PFSK-1 (cell line): ENCODE results near the gene THBD.

ENCODE experiments used
- FOXP2 ChIP-seq: optimal IDR thresholded peaks from 2 replicates; pipeline ENCODE3; 2011; ENCODE audit warnings: borderline replicate concordance, control low read depth, inconsistent platforms; ENCODE audit not compliant: insufficient read depth; ENCODE audit errors: extremely low read length, extremely low read depth
- POLR2AphosphoS5 ChIP-seq: IDR thresholded peaks from 2 replicates; pipeline ENCODE4 v1.6.1; 2012; ENCODE audit warnings: low read depth, mild to moderate bottlenecking, control low read depth, low read length, moderate library complexity
- SIN3A ChIP-seq: IDR thresholded peaks from 2 replicates; pipeline ENCODE4 v1.6.1; 2012; ENCODE audit warnings: mild to moderate bottlenecking, low read length, moderate library complexity, borderline replicate concordance; ENCODE audit not compliant: insufficient read depth
- TAF1 ChIP-seq: IDR thresholded peaks from 2 replicates; pipeline ENCODE4 v1.6.1; 2012; ENCODE audit warnings: low read length, control low read depth, borderline replicate concordance; ENCODE audit not compliant: insufficient read depth
- TF ChIP-seq, protein P1 (sequence below), 2 experiments: IDR thresholded peaks; 2 replicates each; pipeline versions ENCODE4 v1.6.1 to v1.8.0; 2011 to 2012; ENCODE audit warnings: low read depth in 2 of 2, low read length in 2 of 2, control low read depth in 1 of 2, inconsistent platforms in 1 of 2, mild to moderate bottlenecking in 1 of 2, moderate library complexity in 1 of 2; ENCODE audit not compliant: insufficient read depth in 1 of 2

Gene THBD

DNA sequence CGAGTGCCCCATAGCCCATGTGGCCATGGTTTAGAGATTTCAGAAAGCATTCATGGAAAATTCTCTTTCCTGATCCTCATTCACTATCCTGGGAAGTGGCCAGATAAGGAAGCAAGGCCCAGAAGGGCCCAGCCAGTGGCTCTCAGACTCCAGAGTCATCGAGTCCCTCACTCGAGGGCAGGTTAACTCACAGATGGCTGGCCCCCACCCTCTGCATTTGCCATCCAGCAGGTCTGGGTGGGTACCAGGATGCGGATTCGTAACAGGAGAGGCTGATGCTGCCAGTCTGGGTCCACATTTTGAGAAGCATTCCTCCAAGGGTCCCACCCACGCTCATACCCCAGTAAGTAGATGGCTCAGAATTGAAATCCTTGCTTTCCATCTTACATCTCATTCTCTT is 18.1 kb downstream of the THBD start:
- TF ChIP-seq SIN3A (no peak), POLR2AphosphoS5 (no peak), FOXP2 (no peak), TAF1 (no peak)
- TF ChIP-seq, protein P1, sequence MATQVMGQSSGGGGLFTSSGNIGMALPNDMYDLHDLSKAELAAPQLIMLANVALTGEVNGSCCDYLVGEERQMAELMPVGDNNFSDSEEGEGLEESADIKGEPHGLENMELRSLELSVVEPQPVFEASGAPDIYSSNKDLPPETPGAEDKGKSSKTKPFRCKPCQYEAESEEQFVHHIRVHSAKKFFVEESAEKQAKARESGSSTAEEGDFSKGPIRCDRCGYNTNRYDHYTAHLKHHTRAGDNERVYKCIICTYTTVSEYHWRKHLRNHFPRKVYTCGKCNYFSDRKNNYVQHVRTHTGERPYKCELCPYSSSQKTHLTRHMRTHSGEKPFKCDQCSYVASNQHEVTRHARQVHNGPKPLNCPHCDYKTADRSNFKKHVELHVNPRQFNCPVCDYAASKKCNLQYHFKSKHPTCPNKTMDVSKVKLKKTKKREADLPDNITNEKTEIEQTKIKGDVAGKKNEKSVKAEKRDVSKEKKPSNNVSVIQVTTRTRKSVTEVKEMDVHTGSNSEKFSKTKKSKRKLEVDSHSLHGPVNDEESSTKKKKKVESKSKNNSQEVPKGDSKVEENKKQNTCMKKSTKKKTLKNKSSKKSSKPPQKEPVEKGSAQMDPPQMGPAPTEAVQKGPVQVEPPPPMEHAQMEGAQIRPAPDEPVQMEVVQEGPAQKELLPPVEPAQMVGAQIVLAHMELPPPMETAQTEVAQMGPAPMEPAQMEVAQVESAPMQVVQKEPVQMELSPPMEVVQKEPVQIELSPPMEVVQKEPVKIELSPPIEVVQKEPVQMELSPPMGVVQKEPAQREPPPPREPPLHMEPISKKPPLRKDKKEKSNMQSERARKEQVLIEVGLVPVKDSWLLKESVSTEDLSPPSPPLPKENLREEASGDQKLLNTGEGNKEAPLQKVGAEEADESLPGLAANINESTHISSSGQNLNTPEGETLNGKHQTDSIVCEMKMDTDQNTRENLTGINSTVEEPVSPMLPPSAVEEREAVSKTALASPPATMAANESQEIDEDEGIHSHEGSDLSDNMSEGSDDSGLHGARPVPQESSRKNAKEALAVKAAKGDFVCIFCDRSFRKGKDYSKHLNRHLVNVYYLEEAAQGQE (IDR thresholded peaks at IDR 0.05; ENCODE audit: insufficient read depth in 1 of 2, low read depth in 2 of 2, low read length in 2 of 2), result no peak

DNA sequence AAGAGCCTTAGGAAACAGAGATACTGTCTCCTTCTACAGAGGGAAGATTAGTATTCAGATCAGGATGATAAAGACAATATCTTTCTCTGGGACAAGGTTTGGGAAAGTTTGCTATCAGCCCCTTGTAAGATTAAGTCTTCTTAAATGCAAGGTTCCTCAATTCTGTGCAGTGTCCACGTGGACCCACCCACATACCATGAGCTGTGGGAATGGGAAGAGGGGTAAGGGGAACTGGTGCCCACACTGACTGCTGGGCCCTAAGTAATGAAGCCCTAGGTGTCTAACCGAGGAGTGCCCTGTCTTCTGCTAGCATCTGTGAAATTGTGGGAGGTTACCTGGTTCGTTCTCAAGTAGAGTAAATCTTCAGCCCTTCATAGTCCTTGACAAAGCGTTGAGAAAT is 20.1 kb downstream of the THBD start:
- TF ChIP-seq POLR2AphosphoS5 (no peak), FOXP2 (no peak), SIN3A (no peak), TAF1 (no peak)
- TF ChIP-seq, protein P1 (IDR thresholded peaks at IDR 0.05; ENCODE audit: insufficient read depth in 1 of 2, low read depth in 2 of 2, low read length in 2 of 2), result no peak

DNA sequence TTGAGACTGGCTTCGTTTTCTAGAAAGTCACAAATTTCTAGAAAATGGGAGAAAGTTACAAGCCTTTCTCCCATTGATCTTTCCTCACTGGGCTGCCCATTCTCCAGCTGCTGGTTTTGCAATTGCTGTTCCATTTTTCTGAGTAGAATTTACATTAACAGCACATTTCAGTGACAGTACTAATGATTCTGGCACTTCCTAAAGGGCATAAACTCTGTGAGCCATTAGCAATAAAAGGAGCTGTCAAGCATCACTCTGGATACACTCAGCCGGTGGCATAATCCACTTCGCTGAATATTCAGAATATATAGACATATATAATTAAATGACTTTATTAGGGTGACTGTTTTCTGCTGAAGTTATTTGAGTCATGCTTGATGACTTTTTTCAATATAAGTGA is 21.1 kb downstream of the THBD start:
- TF ChIP-seq SIN3A, result no peak
- no peak for TF ChIP-seq POLR2AphosphoS5
- TF ChIP-seq, protein P1 (IDR thresholded peaks at IDR 0.05; ENCODE audit: insufficient read depth in 1 of 2, low read depth in 2 of 2, low read length in 2 of 2), result no peak
- no peak for TF ChIP-seq TAF1
- TF ChIP-seq FOXP2, result no peak

DNA sequence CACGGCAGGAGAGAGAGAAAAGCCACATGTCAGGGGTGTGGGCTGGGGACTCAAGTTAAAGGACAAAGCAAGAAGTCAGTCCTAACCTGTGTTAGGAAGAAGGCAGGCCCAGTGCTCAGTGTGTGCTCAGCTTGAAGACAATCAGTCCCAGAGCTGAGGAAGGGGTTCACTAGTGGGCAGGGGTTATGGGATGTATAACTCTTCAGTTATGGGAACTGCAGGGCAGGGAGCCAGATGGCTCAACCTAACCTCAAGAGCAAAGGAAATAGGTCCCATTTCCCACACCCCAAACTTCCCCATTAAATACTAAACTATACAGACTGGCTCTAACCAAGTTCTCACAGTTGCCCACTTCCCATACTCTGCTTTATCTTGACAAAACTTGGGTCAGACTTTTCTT is 21.8 kb downstream of the THBD start:
- TF ChIP-seq, protein P1 (IDR thresholded peaks at IDR 0.05; ENCODE audit: insufficient read depth in 1 of 2, low read depth in 2 of 2, low read length in 2 of 2), result no peak
- TF ChIP-seq FOXP2 (no peak), SIN3A (no peak), POLR2AphosphoS5 (no peak), TAF1 (no peak)

DNA sequence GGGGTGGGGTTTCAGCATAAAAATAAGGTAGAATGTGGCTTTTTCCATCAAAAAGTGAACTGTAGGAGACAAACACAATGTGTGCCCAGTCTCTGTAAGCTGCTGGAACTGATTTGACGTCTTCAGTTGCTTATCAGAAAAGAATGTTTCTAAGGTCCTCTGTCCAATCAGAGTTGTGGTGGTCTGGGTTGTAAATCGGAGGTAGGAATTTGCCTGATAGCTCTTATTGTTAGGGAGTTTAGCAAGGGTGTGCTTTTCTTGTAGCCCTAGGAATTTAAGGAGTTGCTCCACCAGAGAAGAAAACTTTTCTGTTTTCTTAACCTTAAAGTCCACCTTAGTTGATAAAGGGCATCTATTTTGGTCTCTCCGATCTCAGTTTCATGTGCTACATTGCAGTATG is 24.8 kb downstream of the THBD start:
- TF ChIP-seq, protein P1 (IDR thresholded peaks at IDR 0.05; ENCODE audit: insufficient read depth in 1 of 2, low read depth in 2 of 2, low read length in 2 of 2), result no peak
- TF ChIP-seq FOXP2 (no peak), POLR2AphosphoS5 (no peak)
